ENCODE data around the gene TMEM163.

GRCh38 chr2:134707330-134707676 lies 11.5 kb downstream of the TMEM163 start:
- TF ChIP-seq CTCF (IDR thresholded peaks at IDR 0.05) (no peak), POLR2A (IDR thresholded peaks at IDR 0.05) (no peak)
